Measurements from ENCODE around the gene CCL25. TPM values are rescaled to one million over a fixed set of nuclear protein-coding genes. Genes with fewer than 3 reads are reported as not detected.

Gene CCL25
- total RNA-seq, 1 donor, result not detected

- Histone ChIP-seq H3K9me3 (ENCODE audit: low read depth, low read length) (peaks cover 18% of the 10 kb centered on the region), H4K20me1 (ENCODE audit: insufficient read depth, low read length) (no peaks in the 10 kb centered on the region)
- no peak for TF ChIP-seq CTCF (IDR thresholded peaks at IDR 0.05; ENCODE audit: extremely low read depth, low read depth, low read length)
These were observed 42.9 kb downstream of the CCL25 start for GRCh38 chr19:8095354-8095886.

GRCh38 chr19:8096071-8096470 is 43.5 kb downstream of the CCL25 start:
- no peak overlapping the region for H3K4me2 ChIP-seq (ENCODE audit: insufficient read depth, low read length)
- H3K9me3 ChIP-seq (ENCODE audit: low read depth, low read length), result peaks cover 18% of the 10 kb centered on the region
- no peaks in the 10 kb centered on the region for H3K27me3 ChIP-seq (ENCODE audit: insufficient read depth, low read length)
- no peak overlapping the region for H3K27ac ChIP-seq (ENCODE audit: low read depth, low read length)
- no peaks in the 10 kb centered on the region for H3K4me1 ChIP-seq (ENCODE audit: insufficient read depth, low read length)
- no peak overlapping the region for H2AFZ ChIP-seq (ENCODE audit: low read length)
- H4K20me1 ChIP-seq (ENCODE audit: insufficient read depth, low read length), result no peaks in the 10 kb centered on the region
- no peaks in the 10 kb centered on the region for H3K79me2 ChIP-seq (ENCODE audit: insufficient read depth, low read length)
- TF ChIP-seq CTCF (IDR thresholded peaks at IDR 0.05; ENCODE audit: extremely low read depth, low read depth, low read length), result no peak
- H3K4me3 ChIP-seq (ENCODE audit: insufficient read depth, low read length), result no peak overlapping the region
- DNase-seq (ENCODE audit: insufficient read length, low spot score, missing footprints), result no peak
- no peaks in the 10 kb centered on the region for H3K36me3 ChIP-seq (ENCODE audit: insufficient read depth, low read length)

More at GRCh38 chr19:8095354-8095886, 42.9 kb downstream of the CCL25 start:
- Histone ChIP-seq H3K4me1 (ENCODE audit: insufficient read depth, low read length) (no peaks in the 10 kb centered on the region), H3K36me3 (ENCODE audit: insufficient read depth, low read length) (no peaks in the 10 kb centered on the region), H3K4me3 (ENCODE audit: insufficient read depth, low read length) (no peak overlapping the region), H3K27ac (ENCODE audit: low read depth, low read length) (no peak overlapping the region), H2AFZ (ENCODE audit: low read length) (no peak overlapping the region), H3K4me2 (ENCODE audit: insufficient read depth, low read length) (no peak overlapping the region), H3K79me2 (ENCODE audit: insufficient read depth, low read length) (no peaks in the 10 kb centered on the region), H3K27me3 (ENCODE audit: insufficient read depth, low read length) (no peaks in the 10 kb centered on the region)
- DNase-seq (ENCODE audit: insufficient read length, low spot score, missing footprints), result no peak

GRCh38 chr19:8097198-8097597 is 44.6 kb downstream of the CCL25 start:
- Histone ChIP-seq H3K27ac (ENCODE audit: low read depth, low read length) (no peak overlapping the region), H3K4me1 (ENCODE audit: insufficient read depth, low read length) (no peaks in the 10 kb centered on the region), H3K79me2 (ENCODE audit: insufficient read depth, low read length) (no peaks in the 10 kb centered on the region), H3K36me3 (ENCODE audit: insufficient read depth, low read length) (no peaks in the 10 kb centered on the region), H2AFZ (ENCODE audit: low read length) (no peak overlapping the region), H4K20me1 (ENCODE audit: insufficient read depth, low read length) (no peaks in the 10 kb centered on the region), H3K4me2 (ENCODE audit: insufficient read depth, low read length) (no peak overlapping the region), H3K4me3 (ENCODE audit: insufficient read depth, low read length) (no peak overlapping the region), H3K9me3 (ENCODE audit: low read depth, low read length) (peaks cover 18% of the 10 kb centered on the region), H3K27me3 (ENCODE audit: insufficient read depth, low read length) (no peaks in the 10 kb centered on the region)
- no peak for DNase-seq (ENCODE audit: insufficient read length, low spot score, missing footprints)
- no peak for TF ChIP-seq CTCF (IDR thresholded peaks at IDR 0.05; ENCODE audit: extremely low read depth, low read depth, low read length)

- H3K4me3 ChIP-seq (ENCODE audit: insufficient read depth, low read length), result no peak overlapping the region
- H3K27me3 ChIP-seq (ENCODE audit: insufficient read depth, low read length), result no peaks in the 10 kb centered on the region
- TF ChIP-seq CTCF (IDR thresholded peaks at IDR 0.05; ENCODE audit: extremely low read depth, low read depth, low read length), result no peak
- H2AFZ ChIP-seq (ENCODE audit: low read length), result no peak overlapping the region
- H3K4me1 ChIP-seq (ENCODE audit: insufficient read depth, low read length), result no peaks in the 10 kb centered on the region
- H3K4me2 ChIP-seq (ENCODE audit: insufficient read depth, low read length), result no peak overlapping the region
- DNase-seq (ENCODE audit: insufficient read length, low spot score, missing footprints), result no peak
- no peak overlapping the region for H3K27ac ChIP-seq (ENCODE audit: low read depth, low read length)
- H3K79me2 ChIP-seq (ENCODE audit: insufficient read depth, low read length), result no peaks in the 10 kb centered on the region
- H4K20me1 ChIP-seq (ENCODE audit: insufficient read depth, low read length), result no peaks in the 10 kb centered on the region
- peaks cover 18% of the 10 kb centered on the region for H3K9me3 ChIP-seq (ENCODE audit: low read depth, low read length)
- no peaks in the 10 kb centered on the region for H3K36me3 ChIP-seq (ENCODE audit: insufficient read depth, low read length)
These were observed 45.4 kb downstream of the CCL25 start for GRCh38 chr19:8097681-8098567.

All from osteoblast (primary cell).